ENCODE measurements around the gene SLC2A13. TPM values are rescaled to one million over a fixed set of nuclear protein-coding genes. Genes with fewer than 3 reads are reported as not detected.

SLC2A13 gene
- polyA plus RNA-seq, 3 donors = 2.2 to 2.9 (median 2.5) TPM

DNA sequence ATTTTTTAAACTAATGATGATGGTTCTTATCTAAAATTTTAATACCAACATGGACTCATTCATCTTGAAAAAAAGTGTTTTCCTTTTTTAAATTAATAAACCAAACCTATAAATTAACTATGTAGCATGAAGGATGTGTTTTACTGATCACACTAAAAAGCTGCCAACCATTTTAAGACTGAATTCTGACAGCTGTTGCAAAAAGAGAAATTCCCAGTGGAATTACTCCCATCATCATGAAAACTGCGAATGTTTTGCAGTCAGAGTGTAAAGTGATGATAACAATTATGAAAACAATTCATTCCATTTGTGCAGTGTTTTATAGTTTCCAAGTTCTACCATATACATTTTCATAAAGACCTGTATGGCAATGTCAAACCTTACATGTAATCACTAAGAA is 232.8 kb downstream of the SLC2A13 start:
- H3K27me3 Mint-ChIP-seq (ENCODE audit: low read depth in 3 of 3) = peaks cover 0 to 3% (median 0%) of the 10 kb centered on the region in 3 donors
- H3K4me1 Mint-ChIP-seq = no peaks in the 10 kb centered on the region
- Histone ChIP-seq H3K79me2 (ENCODE audit: insufficient read depth, low read length) (no peaks in the 10 kb centered on the region), H3K27me3 (ENCODE audit: control insufficient read depth in 2 of 2, insufficient read depth in 2 of 2, low read length in 2 of 2) (no peaks in the 10 kb centered on the region), H4K20me1 (ENCODE audit: insufficient read depth, low read length) (no peaks in the 10 kb centered on the region), H3K36me3 (replicated peaks in 1 of 2; ENCODE audit: control insufficient read depth in 1 of 2, insufficient read depth in 2 of 2, low read length in 2 of 2) (no peaks in the 10 kb centered on the region), H3K9ac (ENCODE audit: insufficient read depth, low read length, poor library complexity, severe bottlenecking) (no peak overlapping the region), H3K27ac (ENCODE audit: low read depth in 1 of 2, low read length in 2 of 2) (no peak overlapping the region), H3K9me3 (replicated peaks in 1 of 2; ENCODE audit: control insufficient read depth in 1 of 2, insufficient read depth in 1 of 2, low read length in 2 of 2) (peaks cover 0 to 3% of the 10 kb centered on the region in 2 donors), H3K4me1 (ENCODE audit: control insufficient read depth in 1 of 2, insufficient read depth in 2 of 2, low read length in 2 of 2) (no peaks in the 10 kb centered on the region), H2AFZ (ENCODE audit: insufficient read depth, low read depth, low read length, poor library complexity, severe bottlenecking) (no peak overlapping the region), H3K4me3 (replicated peaks in 1 of 3; ENCODE audit: low read depth in 2 of 3, low read length in 3 of 3) (no peak overlapping the region), H3K4me2 (replicated peaks; ENCODE audit: extremely low read depth, low read length, poor library complexity, severe bottlenecking) (no peak overlapping the region)
- H3K27ac Mint-ChIP-seq = no peak overlapping the region
- no peak for DNase-seq
- H3K36me3 Mint-ChIP-seq = peaks cover 4 to 6% of the 10 kb centered on the region in 2 donors
- H3K4me3 Mint-ChIP-seq = no peak overlapping the region
- whole genome bisulfite sequencing (ENCODE audit: insufficient coverage) = no CpG with 5 or more reads among the region's 1 CpG
- intact Hi-C loops (cut with micrococcal nuclease) = no loop called here
- peaks cover 0 to 6% (median 3%) of the 10 kb centered on the region in 7 donors for H3K9me3 Mint-ChIP-seq
- TF ChIP-seq, protein P1, sequence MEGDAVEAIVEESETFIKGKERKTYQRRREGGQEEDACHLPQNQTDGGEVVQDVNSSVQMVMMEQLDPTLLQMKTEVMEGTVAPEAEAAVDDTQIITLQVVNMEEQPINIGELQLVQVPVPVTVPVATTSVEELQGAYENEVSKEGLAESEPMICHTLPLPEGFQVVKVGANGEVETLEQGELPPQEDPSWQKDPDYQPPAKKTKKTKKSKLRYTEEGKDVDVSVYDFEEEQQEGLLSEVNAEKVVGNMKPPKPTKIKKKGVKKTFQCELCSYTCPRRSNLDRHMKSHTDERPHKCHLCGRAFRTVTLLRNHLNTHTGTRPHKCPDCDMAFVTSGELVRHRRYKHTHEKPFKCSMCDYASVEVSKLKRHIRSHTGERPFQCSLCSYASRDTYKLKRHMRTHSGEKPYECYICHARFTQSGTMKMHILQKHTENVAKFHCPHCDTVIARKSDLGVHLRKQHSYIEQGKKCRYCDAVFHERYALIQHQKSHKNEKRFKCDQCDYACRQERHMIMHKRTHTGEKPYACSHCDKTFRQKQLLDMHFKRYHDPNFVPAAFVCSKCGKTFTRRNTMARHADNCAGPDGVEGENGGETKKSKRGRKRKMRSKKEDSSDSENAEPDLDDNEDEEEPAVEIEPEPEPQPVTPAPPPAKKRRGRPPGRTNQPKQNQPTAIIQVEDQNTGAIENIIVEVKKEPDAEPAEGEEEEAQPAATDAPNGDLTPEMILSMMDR (IDR thresholded peaks at IDR 0.05) = no peak

DNA sequence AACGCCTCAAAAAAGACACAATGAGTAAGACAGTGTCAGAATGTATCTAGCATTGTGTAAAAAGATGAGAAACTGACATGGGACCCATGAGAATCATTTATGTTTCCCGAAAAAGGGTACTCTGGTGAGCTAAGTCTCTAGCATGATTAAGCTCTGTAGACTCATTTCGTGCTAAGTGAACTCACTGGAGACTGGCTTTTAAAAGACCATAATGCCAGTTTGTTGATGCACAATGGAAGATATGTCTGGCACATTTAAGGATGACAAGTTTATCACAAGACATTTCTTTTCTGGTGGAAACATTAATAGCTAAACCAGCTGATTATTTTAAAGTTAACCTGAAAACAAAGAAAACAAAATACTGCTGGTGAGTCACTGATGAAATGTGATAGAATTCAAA is 233.5 kb downstream of the SLC2A13 start:
- Histone ChIP-seq H3K4me3 (replicated peaks in 1 of 3; ENCODE audit: low read depth in 2 of 3, low read length in 3 of 3) (no peak overlapping the region), H3K4me1 (ENCODE audit: control insufficient read depth in 1 of 2, insufficient read depth in 2 of 2, low read length in 2 of 2) (no peaks in the 10 kb centered on the region), H2AFZ (ENCODE audit: insufficient read depth, low read depth, low read length, poor library complexity, severe bottlenecking) (no peak overlapping the region), H3K27ac (ENCODE audit: low read depth in 1 of 2, low read length in 2 of 2) (no peak overlapping the region), H4K20me1 (ENCODE audit: insufficient read depth, low read length) (no peaks in the 10 kb centered on the region), H3K9me3 (replicated peaks in 1 of 2; ENCODE audit: control insufficient read depth in 1 of 2, insufficient read depth in 1 of 2, low read length in 2 of 2) (no peaks in the 10 kb centered on the region), H3K27me3 (ENCODE audit: control insufficient read depth in 2 of 2, insufficient read depth in 2 of 2, low read length in 2 of 2) (no peaks in the 10 kb centered on the region), H3K4me2 (replicated peaks; ENCODE audit: extremely low read depth, low read length, poor library complexity, severe bottlenecking) (no peak overlapping the region), H3K36me3 (replicated peaks in 1 of 2; ENCODE audit: control insufficient read depth in 1 of 2, insufficient read depth in 2 of 2, low read length in 2 of 2) (no peaks in the 10 kb centered on the region), H3K9ac (ENCODE audit: insufficient read depth, low read length, poor library complexity, severe bottlenecking) (no peak overlapping the region), H3K79me2 (ENCODE audit: insufficient read depth, low read length) (no peaks in the 10 kb centered on the region)
- Mint-ChIP-seq H3K27ac (no peak overlapping the region), H3K36me3 (peaks cover 5 to 6% of the 10 kb centered on the region in 2 donors), H3K4me1 (no peaks in the 10 kb centered on the region), H3K4me3 (no peak overlapping the region), H3K9me3 (peaks cover 0 to 4% (median 0%) of the 10 kb centered on the region in 7 donors), H3K27me3 (ENCODE audit: low read depth in 3 of 3) (peaks cover 0 to 3% (median 0%) of the 10 kb centered on the region in 3 donors)
- 100% methylated on average over 2 of the region's 3 CpGs for WGBS (ENCODE audit: insufficient coverage)
- TF ChIP-seq, protein P1 (IDR thresholded peaks at IDR 0.05) = no peak
- intact Hi-C loops (cut with micrococcal nuclease) = no loop called here
- DNase-seq = no peak
